GM21381 (cell line): ENCODE measurements around the gene DRC1.

Source experiments
- ATAC-seq: cut with Tn5 transposase; IDR thresholded peaks from one replicate; pipeline ENCODE4 v1.9.1; 2021; ENCODE audit warnings: mild to moderate bottlenecking, moderate library complexity; ENCODE audit not compliant: unreplicated experiment

DRC1 gene

DNA sequence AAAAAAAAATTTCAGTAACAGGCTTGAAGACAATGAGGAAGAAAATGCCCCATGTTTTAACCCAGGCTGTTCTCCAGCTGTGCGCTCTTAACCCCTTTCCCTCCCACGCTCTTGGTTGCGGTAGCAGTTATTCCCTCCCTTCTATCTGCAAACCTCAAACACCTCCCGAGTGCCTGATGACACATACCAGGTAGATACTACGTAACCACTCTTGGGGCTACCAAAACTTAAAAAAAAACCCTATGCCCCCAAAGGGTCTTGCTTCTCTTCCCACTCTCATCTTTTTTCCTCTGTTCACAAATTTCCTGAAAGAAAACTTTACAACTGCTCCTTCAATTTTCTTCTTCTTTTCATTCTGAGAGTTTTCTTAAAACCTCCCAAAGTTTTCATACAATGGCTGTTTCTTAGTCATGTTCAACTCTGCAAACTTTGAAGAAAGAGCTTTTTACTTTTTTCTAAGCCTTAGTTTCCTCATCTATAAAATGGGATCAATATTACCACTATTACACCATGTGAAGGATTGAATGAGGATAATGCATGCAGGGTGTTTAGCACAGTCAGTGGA is 4.9 kb upstream of the DRC1 start:
- ATAC-seq = no peak

- no peak for ATAC-seq
Measured at GRCh38 chr2:26399771-26400376, 1.8 kb upstream of the DRC1 start.

DNA sequence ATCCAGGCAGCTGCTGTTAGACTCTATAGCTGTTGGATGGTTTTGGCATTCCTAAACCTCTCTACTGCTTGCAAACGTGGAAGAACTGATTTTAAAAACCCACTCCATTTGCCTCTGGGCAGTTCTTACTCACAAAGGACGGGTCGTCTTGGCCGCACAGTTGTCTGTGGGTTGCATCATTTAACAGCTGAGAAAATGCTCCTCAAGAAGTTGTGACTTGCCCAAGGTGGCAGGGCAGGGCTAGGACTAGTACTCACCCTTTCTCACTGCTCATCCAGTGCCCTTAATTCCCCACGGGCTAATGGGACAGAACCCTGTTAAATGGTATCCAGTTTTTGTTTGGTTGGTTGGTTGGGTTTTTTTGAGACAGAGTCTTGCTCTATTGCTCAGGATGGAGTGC is 997 bp upstream of the DRC1 start:
- no peak for ATAC-seq

DNA sequence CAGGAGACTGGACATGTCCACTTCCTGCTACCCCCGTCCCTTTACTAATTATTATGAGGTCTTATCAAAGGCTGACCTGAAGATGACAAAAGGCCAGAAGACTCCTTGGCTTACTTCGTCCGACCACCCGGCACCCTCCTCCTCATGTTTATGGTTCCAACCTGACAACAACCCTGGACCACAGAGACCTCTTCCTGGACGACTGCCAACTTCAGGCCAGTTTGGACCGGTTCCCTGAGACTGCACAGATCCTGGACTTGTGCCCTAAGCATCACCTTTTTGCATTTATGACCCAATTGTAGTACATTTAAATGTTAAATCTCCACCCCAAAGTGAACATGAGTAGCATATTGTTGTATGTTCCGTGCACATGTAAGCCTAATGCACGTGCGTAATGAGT is 5.8 kb downstream of the DRC1 start:
- no peak for ATAC-seq

DNA sequence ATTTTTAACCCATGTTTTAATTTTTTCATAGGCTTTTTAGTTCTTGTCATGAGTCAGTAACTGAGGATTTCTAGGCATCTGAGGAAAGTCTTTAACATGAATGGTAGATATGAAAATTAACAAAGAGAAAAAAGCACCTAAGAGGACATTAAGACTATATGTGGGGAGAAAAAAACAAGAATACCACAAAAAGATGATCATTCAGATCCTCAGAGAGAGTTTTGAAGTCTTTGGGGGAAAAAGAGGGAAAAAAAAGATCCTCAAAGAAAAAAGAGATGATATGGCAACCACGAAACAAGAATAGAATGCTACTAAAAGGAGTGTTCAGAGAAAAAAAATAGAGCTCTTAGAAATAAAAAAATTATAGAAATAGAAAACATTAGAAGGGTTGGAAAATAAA is 8.1 kb downstream of the DRC1 start:
- no peak for ATAC-seq

GRCh38 chr2:26410764-26411243 is 9.1 kb downstream of the DRC1 start:
- ATAC-seq = no peak

DNA sequence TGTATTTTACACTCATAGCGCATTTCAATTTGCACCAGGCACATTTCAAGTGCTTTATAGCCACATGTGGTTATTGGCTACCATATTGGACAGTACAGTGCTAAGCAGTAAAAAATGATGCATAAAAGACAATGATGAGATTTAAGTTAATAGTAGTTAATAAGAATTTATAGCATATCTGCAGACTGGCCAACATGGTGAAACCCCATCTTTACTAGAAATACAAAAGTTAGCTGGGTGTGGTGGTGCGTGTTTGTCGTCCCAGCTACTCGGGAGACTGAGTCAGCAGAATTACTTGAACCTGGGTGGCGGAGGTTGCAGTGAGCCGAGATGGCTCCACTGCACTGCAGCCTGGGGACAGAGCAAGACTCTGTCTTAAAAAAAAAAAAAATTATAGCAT is 9.7 kb downstream of the DRC1 start:
- no peak for ATAC-seq

DNA sequence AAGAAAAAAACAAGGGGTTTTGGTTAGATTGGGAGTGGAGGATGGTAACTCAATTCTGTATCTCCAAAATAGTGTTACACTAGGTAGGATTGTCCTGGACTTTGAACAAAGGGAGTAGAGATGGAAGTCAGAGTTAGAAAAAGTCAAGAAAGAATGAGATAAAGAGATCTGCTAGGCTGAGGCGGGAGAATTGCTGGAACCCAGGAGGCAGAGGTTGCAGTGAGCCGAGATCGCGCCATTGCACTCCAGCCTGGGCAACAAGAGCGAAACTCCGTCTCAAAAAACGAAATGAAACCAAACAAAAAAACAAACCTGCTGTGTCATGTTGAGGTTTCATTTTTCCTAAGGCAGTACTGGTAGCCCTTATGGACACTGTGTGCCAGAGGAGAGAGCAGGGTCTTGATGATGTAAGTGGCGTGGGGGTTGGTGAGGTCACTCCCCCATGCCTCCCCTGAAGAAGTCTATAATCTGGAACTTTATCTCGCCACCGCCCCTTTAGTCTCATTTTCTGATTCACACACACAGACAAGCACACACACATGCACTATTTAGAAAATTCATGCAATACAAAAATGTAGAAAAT is 10.5 kb downstream of the DRC1 start:
- peak; percentile 64 for ATAC-seq

DNA sequence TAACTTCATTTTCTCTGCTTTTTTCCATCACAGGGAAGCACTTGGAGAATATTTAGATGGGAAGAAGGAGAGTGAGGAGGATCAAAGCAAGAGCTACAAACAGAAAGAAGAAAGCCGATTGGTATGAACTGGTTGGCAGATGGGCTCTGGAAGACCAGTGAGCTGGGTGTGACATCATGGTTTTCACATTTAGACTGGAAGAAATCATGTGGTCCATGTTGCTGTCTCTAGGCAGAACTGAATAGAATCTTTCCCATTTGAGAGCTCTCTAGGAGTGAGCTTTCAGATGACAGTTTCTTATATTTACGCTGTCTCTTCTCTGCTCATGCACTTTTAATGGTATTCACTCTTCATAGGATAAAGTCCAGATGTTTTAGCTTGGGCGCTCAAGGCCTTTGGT is 12.6 kb downstream of the DRC1 start:
- no peak for ATAC-seq

DNA sequence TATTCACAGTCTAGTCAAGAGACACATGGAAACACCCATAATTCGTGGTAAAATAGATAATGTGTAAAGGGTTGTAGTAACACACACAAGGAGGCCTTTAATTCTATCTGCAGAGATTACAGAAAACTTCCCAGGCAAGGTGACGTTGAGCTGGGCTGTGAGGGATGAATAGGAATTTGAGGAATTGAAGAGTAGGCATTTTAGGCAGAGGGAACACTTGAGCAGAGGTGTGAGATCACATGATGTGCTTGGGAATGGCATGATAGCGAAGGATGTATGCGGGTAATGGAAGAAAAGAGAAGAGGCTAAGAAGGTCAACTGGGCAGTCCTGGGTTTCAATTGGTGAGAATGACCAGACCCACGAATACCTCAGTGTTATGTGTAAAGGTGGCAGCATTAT is 20.2 kb downstream of the DRC1 start:
- ATAC-seq = no peak

GRCh38 chr2:26422947-26423629 is 21.4 kb downstream of the DRC1 start:
- ATAC-seq = no peak

DNA sequence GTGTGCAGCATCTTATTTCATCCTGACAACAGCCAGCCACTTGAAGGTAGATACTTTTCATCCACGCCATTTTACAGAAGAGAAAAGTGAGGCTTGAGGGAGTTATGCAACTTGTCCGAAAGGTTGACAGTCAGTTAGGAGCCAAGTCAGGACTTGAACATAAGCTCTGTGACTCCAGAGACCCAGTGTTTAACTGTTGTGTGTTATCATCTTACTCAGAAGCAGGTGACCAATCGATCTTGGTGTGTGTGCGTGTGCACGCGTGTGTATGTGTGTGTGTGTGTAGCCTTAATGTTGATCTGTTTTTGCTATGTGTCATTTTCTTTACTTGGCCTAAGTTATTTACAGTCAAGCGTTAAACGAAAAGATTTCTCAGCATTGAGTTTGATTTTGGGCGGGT is 22.0 kb downstream of the DRC1 start:
- no peak for ATAC-seq

DNA sequence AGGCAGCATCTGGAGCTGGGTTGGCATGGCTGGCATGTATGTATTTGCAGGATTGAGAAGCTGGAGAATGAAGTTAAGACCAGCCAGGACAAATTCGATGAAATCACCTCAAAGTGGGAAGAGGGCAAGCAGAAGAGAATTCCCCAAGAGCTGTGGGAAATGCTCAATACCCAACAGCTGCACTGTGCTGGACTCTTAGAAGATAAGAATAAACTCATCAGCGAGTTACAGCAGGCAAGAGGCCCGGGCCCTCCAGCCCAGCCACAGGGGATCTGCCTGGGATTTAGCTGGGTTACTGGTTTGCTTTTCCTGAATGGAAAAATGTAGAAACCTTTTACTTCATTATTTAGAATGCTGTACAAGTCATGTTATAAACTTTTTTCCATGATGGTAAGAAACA is 22.5 kb downstream of the DRC1 start:
- ATAC-seq = no peak

- no peak for ATAC-seq
Measured at GRCh38 chr2:26428846-26429245, 27.1 kb downstream of the DRC1 start.

GRCh38 chr2:26429779-26430578 is 28.3 kb downstream of the DRC1 start:
- ATAC-seq = no peak

GRCh38 chr2:26430826-26431225 is 29.1 kb downstream of the DRC1 start:
- no peak for ATAC-seq

- ATAC-seq = no peak
Measured at GRCh38 chr2:26432363-26432762, 30.6 kb downstream of the DRC1 start.

- no peak for ATAC-seq
Measured at GRCh38 chr2:26432859-26433258, 31.1 kb downstream of the DRC1 start.

GRCh38 chr2:26435106-26435505 is 33.4 kb downstream of the DRC1 start:
- no peak for ATAC-seq

- ATAC-seq = no peak
Measured at GRCh38 chr2:26438526-26438925, 36.8 kb downstream of the DRC1 start.

GRCh38 chr2:26438926-26439325 is 37.2 kb downstream of the DRC1 start:
- ATAC-seq = no peak
